ENCODE results near the gene XK.

GRCh38 chrX:37765507-37765906 is 79.9 kb downstream of the XK start:
- TF ChIP-seq CTCF (conservative IDR thresholded peaks at IDR 0.05): no peak
- no peak for TF ChIP-seq EZH2 (IDR thresholded peaks at IDR 0.05; ENCODE audit: low read depth)

Measured in PC-9 (cell line).